Mesodermal cell (in vitro differentiated cells): Measurements from ENCODE around the gene KCNAB1.
"Not testable (repeated sequence)": the region's sequence is repeated elsewhere in the genome, so short reads cannot be mapped to it uniquely, and the experiment has no call there.

Source experiments
- H3K27ac ChIP-seq: 2 replicates; pipeline ENCODE4 v1.7.0; 2013; ENCODE audit warnings: mild to moderate bottlenecking, low read depth, low read length, moderate library complexity; ENCODE audit not compliant: severe bottlenecking
- H3K36me3 ChIP-seq: 2 replicates; pipeline ENCODE4 v1.7.1; 2013; ENCODE audit warnings: mild to moderate bottlenecking, low read length, moderate library complexity; ENCODE audit not compliant: control insufficient read depth, insufficient read depth
- H3K4me1 ChIP-seq: one replicate; pipeline ENCODE4 v1.7.1; 2013; ENCODE audit warnings: mild to moderate bottlenecking, low read length; ENCODE audit not compliant: insufficient read depth, control insufficient read depth, poor library complexity, severe bottlenecking
- H3K4me3 ChIP-seq: 2 replicates; pipeline ENCODE4 v1.7.0; 2013; ENCODE audit warnings: low read length, control low read depth, mild to moderate bottlenecking; ENCODE audit not compliant: insufficient read depth, poor library complexity, severe bottlenecking; ENCODE audit errors: extremely low read depth
- H3K9me3 ChIP-seq: 2 replicates; pipeline ENCODE4 v1.7.1; 2013; ENCODE audit warnings: mild to moderate bottlenecking, low read length, moderate library complexity; ENCODE audit not compliant: control insufficient read depth
- WGBS, 2 experiments: methylation state at CpG; one replicate each; pipeline ENCODE4 v1.1.5; 2013; ENCODE audit warnings: missing lambda C conversion rate in 2 of 2; ENCODE audit not compliant: insufficient coverage in 2 of 2; 5-methylcytosine and 5-hydroxymethylcytosine counted together

The KCNAB1 gene

GRCh38 chr3:156137397-156137796 lies 17.0 kb downstream of the KCNAB1 start:
- H3K27ac ChIP-seq, H3K9me3 ChIP-seq, H3K4me3 ChIP-seq, H3K36me3 ChIP-seq, H3K4me1 ChIP-seq: not testable (repeated sequence)
- 100% methylated on average over 2 of the region's 8 CpGs; no CpG with 5 or more reads in 1 of the 2 experiments for WGBS, 2 experiments

GRCh38 chr3:156140001-156140595 lies 19.7 kb downstream of the KCNAB1 start:
- Histone ChIP-seq H3K4me1 (no peaks in the 10 kb centered on the region), H3K9me3 (no peaks in the 10 kb centered on the region), H3K4me3 (no peak overlapping the region), H3K27ac (no peak overlapping the region), H3K36me3 (no peaks in the 10 kb centered on the region)
- 86 to 100% methylated on average over 1 to 2 of the region's 3 CpGs for WGBS, 2 experiments

- no peaks in the 10 kb centered on the region for H3K4me1 ChIP-seq
- WGBS, 2 experiments = 69 to 71% methylated on average over 2 of the region's 2 CpGs
- H3K4me3 ChIP-seq = no peak overlapping the region
- H3K36me3 ChIP-seq = no peaks in the 10 kb centered on the region
- H3K9me3 ChIP-seq = no peaks in the 10 kb centered on the region
- no peak overlapping the region for H3K27ac ChIP-seq
These were observed 22.3 kb downstream of the KCNAB1 start for GRCh38 chr3:156142702-156143101.

- H3K4me1 ChIP-seq = no peaks in the 10 kb centered on the region
- H3K36me3 ChIP-seq = no peaks in the 10 kb centered on the region
- H3K27ac ChIP-seq = no peak overlapping the region
- no peaks in the 10 kb centered on the region for H3K9me3 ChIP-seq
- WGBS, 2 experiments = 84 to 85% methylated on average over 8 of the region's 8 CpGs
- no peak overlapping the region for H3K4me3 ChIP-seq
These were observed 22.8 kb downstream of the KCNAB1 start for GRCh38 chr3:156143136-156143535.

- no peaks in the 10 kb centered on the region for H3K36me3 ChIP-seq
- H3K4me3 ChIP-seq = no peak overlapping the region
- WGBS, 2 experiments = 90% methylated on average over 2 of the region's 2 CpGs; no CpG with 5 or more reads in 1 of the 2 experiments
- H3K4me1 ChIP-seq = peaks cover 4% of the 10 kb centered on the region
- no peak overlapping the region for H3K27ac ChIP-seq
- no peaks in the 10 kb centered on the region for H3K9me3 ChIP-seq
These were observed 23.7 kb downstream of the KCNAB1 start for GRCh38 chr3:156144060-156144459.

- no peak overlapping the region for H3K4me3 ChIP-seq
- H3K9me3 ChIP-seq = no peaks in the 10 kb centered on the region
- peaks cover 4% of the 10 kb centered on the region for H3K4me1 ChIP-seq
- H3K27ac ChIP-seq = no peak overlapping the region
- no peaks in the 10 kb centered on the region for H3K36me3 ChIP-seq
- WGBS, 2 experiments = 100% methylated on average over 1 to 2 of the region's 4 CpGs
These were observed 25.5 kb downstream of the KCNAB1 start for GRCh38 chr3:156145866-156146265.

GRCh38 chr3:156148345-156148945 lies 28.1 kb downstream of the KCNAB1 start:
- Histone ChIP-seq H3K4me1 (peaks cover 4% of the 10 kb centered on the region), H3K27ac (no peak overlapping the region), H3K4me3 (no peak overlapping the region), H3K9me3 (no peaks in the 10 kb centered on the region), H3K36me3 (no peaks in the 10 kb centered on the region)

GRCh38 chr3:156148946-156149381 lies 28.6 kb downstream of the KCNAB1 start:
- H3K4me3 ChIP-seq = no peak overlapping the region
- peaks cover 4% of the 10 kb centered on the region for H3K4me1 ChIP-seq
- WGBS, 2 experiments = 91% methylated on average over 6 to 7 of the region's 8 CpGs
- H3K27ac ChIP-seq = no peak overlapping the region
- no peaks in the 10 kb centered on the region for H3K9me3 ChIP-seq
- no peaks in the 10 kb centered on the region for H3K36me3 ChIP-seq

GRCh38 chr3:156149876-156150275 lies 29.5 kb downstream of the KCNAB1 start:
- no peak overlapping the region for H3K27ac ChIP-seq
- H3K4me3 ChIP-seq = no peak overlapping the region
- 62 to 70% methylated on average over 3 of the region's 3 CpGs for WGBS, 2 experiments
- H3K36me3 ChIP-seq = no peaks in the 10 kb centered on the region
- peaks cover 4% of the 10 kb centered on the region for H3K4me1 ChIP-seq
- no peaks in the 10 kb centered on the region for H3K9me3 ChIP-seq

GRCh38 chr3:156150434-156151066 lies 30.2 kb downstream of the KCNAB1 start:
- H3K36me3 ChIP-seq = no peaks in the 10 kb centered on the region
- WGBS, 2 experiments = 12 to 27% methylated on average over 2 to 5 of the region's 8 CpGs
- no peaks in the 10 kb centered on the region for H3K9me3 ChIP-seq
- no peak overlapping the region for H3K27ac ChIP-seq
- H3K4me1 ChIP-seq = peaks cover 4% of the 10 kb centered on the region
- no peak overlapping the region for H3K4me3 ChIP-seq

GRCh38 chr3:156151824-156152428 lies 31.5 kb downstream of the KCNAB1 start:
- Histone ChIP-seq H3K9me3 (no peaks in the 10 kb centered on the region), H3K4me1 (peaks cover 4% of the 10 kb centered on the region), H3K4me3 (no peak overlapping the region), H3K36me3 (no peaks in the 10 kb centered on the region), H3K27ac (no peak overlapping the region)
- 26 to 33% methylated on average over 9 of the region's 10 CpGs for WGBS, 2 experiments
